Panc1 (cell line): ENCODE measurements around the gene NDUFA13.

Source experiments
- TF ChIP-seq, protein P1 (sequence below): fragments of 450-650 bp; IDR thresholded peaks from 2 replicates; pipeline ENCODE4 v1.5.1; 2017; ENCODE audit warnings: mild to moderate bottlenecking
- TF ChIP-seq, protein P2 (sequence below), 2 experiments: IDR thresholded peaks; 2 replicates each; pipeline ENCODE4 v1.6.1; 2011 to 2012; ENCODE audit warnings: low read depth in 2 of 2, control low read depth in 1 of 2, low read length in 1 of 2, mild to moderate bottlenecking in 1 of 2, moderate library complexity in 1 of 2; ENCODE audit not compliant: insufficient read depth in 1 of 2

DNA sequence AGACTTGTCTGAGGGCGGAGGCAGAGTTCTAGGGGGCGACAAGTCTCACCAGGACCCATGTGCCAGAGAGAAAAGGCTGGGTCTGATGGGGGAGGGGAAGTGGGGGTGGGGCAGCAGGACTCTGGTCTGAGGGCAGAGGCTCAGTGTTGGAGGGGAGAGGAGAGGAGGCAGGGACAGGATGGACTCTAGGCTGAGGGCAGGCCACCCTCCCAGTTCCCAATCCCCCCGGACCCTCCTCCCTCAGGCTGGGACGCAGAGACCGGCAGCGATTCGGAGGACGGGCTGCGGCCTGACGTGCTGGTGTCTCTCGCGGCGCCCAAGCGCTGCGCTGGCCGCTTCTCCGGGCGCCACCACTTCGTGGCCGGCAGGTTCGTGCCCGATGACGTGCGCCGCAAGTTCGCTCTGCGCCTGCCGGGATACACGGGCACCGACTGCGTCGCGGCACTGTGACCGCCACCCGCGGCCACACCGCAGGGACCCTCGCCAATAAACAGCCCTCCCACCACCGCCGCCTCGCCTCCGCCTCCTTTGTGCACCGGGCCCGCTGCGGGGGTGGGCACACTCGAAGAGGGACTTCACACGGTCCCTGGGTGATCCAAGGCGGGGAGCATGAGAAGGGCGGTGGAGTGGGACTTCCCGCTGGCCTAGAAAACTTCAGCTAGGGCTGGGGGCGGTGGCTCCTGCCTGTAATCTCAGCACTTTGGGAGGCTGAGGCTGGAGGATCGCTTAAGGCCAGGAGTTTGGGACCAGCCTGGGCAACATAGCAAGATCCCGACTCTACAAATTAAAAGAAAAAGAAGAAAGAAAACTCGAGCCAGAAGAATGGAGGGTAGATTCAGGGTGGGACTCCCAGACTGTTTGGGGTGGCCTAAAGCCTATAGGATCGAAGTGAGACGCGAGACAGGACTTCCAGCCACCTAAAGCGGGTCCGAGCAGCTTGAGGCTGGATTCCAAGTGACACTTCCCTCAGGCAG is 21.3 kb downstream of the NDUFA13 start:
- TF ChIP-seq, protein P1, sequence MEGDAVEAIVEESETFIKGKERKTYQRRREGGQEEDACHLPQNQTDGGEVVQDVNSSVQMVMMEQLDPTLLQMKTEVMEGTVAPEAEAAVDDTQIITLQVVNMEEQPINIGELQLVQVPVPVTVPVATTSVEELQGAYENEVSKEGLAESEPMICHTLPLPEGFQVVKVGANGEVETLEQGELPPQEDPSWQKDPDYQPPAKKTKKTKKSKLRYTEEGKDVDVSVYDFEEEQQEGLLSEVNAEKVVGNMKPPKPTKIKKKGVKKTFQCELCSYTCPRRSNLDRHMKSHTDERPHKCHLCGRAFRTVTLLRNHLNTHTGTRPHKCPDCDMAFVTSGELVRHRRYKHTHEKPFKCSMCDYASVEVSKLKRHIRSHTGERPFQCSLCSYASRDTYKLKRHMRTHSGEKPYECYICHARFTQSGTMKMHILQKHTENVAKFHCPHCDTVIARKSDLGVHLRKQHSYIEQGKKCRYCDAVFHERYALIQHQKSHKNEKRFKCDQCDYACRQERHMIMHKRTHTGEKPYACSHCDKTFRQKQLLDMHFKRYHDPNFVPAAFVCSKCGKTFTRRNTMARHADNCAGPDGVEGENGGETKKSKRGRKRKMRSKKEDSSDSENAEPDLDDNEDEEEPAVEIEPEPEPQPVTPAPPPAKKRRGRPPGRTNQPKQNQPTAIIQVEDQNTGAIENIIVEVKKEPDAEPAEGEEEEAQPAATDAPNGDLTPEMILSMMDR = no peak
- TF ChIP-seq, protein P2, sequence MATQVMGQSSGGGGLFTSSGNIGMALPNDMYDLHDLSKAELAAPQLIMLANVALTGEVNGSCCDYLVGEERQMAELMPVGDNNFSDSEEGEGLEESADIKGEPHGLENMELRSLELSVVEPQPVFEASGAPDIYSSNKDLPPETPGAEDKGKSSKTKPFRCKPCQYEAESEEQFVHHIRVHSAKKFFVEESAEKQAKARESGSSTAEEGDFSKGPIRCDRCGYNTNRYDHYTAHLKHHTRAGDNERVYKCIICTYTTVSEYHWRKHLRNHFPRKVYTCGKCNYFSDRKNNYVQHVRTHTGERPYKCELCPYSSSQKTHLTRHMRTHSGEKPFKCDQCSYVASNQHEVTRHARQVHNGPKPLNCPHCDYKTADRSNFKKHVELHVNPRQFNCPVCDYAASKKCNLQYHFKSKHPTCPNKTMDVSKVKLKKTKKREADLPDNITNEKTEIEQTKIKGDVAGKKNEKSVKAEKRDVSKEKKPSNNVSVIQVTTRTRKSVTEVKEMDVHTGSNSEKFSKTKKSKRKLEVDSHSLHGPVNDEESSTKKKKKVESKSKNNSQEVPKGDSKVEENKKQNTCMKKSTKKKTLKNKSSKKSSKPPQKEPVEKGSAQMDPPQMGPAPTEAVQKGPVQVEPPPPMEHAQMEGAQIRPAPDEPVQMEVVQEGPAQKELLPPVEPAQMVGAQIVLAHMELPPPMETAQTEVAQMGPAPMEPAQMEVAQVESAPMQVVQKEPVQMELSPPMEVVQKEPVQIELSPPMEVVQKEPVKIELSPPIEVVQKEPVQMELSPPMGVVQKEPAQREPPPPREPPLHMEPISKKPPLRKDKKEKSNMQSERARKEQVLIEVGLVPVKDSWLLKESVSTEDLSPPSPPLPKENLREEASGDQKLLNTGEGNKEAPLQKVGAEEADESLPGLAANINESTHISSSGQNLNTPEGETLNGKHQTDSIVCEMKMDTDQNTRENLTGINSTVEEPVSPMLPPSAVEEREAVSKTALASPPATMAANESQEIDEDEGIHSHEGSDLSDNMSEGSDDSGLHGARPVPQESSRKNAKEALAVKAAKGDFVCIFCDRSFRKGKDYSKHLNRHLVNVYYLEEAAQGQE (IDR thresholded peaks at IDR 0.05; ENCODE audit: insufficient read depth in 1 of 2, low read depth in 2 of 2, low read length in 1 of 2) = no peak
